Gastroesophageal sphincter (tissue), 4 donors: ENCODE data around the gene TSPAN19. TPM values are rescaled to one million over a fixed set of nuclear protein-coding genes. Genes with fewer than 3 reads are reported as not detected.

Experiments used
- ATAC-seq: fragments of 150-250 bp; one replicate; pipeline ENCODE4 v1.9.1; 2016; ENCODE audit warnings: mild to moderate bottlenecking, moderate library complexity
- H3K27ac ChIP-seq, 4 donors: fragments of 200-600 bp; sonication (generic) in 3 of 4; 1 replicate in 3 of 4; 2 replicates in 1 of 4; pipeline ENCODE4 v1.5.1; 2016 to 2019
- H3K27me3 ChIP-seq: fragments of 200-600 bp; sonication (generic); one replicate; pipeline ENCODE4 v1.5.1; 2019
- H3K36me3 ChIP-seq, 2 donors: fragments of 200-600 bp; sonication (generic); one replicate each; pipeline ENCODE4 v1.5.1; 2019; ENCODE audit warnings: control low read depth in 1 of 2
- H3K4me1 ChIP-seq, 3 donors: fragments of 200-600 bp; sonication (generic); 1 replicate in 2 of 3; 2 replicates in 1 of 3; pipeline ENCODE4 v1.5.1; 2016 to 2019; ENCODE audit warnings: control low read depth in 2 of 3
- H3K4me3 ChIP-seq, 2 donors: fragments of 200-600 bp; sonication (generic); one replicate each; pipeline ENCODE4 v1.5.1; 2019; ENCODE audit warnings: mild to moderate bottlenecking in 1 of 2, moderate library complexity in 1 of 2
- H3K9me3 ChIP-seq, 3 donors: fragments of 200-600 bp; sonication (generic); one replicate each; pipeline ENCODE4 v1.5.1; 2017 to 2019; ENCODE audit warnings: control low read depth in 2 of 3
- EP300 ChIP-seq: sonication (generic); formaldehyde crosslinking; IDR thresholded peaks from one replicate; pipeline ENCODE4 v1.6.1; 2017; ENCODE audit warnings: antibody characterized with exemption, mild to moderate bottlenecking
- POLR2A ChIP-seq, 2 donors: fragments of 450-650 bp; IDR thresholded peaks; one replicate each; pipeline ENCODE4 v1.6.1; 2017; ENCODE audit warnings: antibody characterized with exemption in 2 of 2, mild to moderate bottlenecking in 2 of 2, moderate library complexity in 1 of 2
- POLR2AphosphoS5 ChIP-seq: sonication (generic); formaldehyde crosslinking; IDR thresholded peaks from one replicate; pipeline ENCODE4 v1.6.1; 2017; ENCODE audit warnings: antibody characterized with exemption
- WGBS, 2 donors: methylation state at CpG; one replicate each; pipeline ENCODE4 v1.1.5; 2018; ENCODE audit warnings: low coverage in 1 of 2; 5-methylcytosine and 5-hydroxymethylcytosine counted together
- total RNA-seq, 4 donors: library from RNA; depleted of rRNA; stranded (reverse); fragments of >200 nt; gene quantifications; one replicate each; pipeline ENCODE4 v1.1.0, GENCODE V29; 2016
- TF ChIP-seq, protein P1 (sequence below), 4 experiments: fragments of 200-600 bp in 2 of 4; fragments of 450-650 bp in 2 of 4; sonication (generic) in 1 of 4; IDR thresholded peaks; one replicate each; pipeline ENCODE4 v1.5.1; 2017 to 2019; ENCODE audit warnings: antibody characterized with exemption in 4 of 4, mild to moderate bottlenecking in 2 of 4, moderate library complexity in 2 of 4

TSPAN19 gene
- total RNA-seq, 4 donors from 2014 or later = 0.10 TPM; not detected in 3

- 62 to 79% methylated on average over 2 of the region's 2 CpGs for WGBS, 2 donors
- no peak for ATAC-seq
- TF ChIP-seq EP300 = no peak
- TF ChIP-seq, protein P1, sequence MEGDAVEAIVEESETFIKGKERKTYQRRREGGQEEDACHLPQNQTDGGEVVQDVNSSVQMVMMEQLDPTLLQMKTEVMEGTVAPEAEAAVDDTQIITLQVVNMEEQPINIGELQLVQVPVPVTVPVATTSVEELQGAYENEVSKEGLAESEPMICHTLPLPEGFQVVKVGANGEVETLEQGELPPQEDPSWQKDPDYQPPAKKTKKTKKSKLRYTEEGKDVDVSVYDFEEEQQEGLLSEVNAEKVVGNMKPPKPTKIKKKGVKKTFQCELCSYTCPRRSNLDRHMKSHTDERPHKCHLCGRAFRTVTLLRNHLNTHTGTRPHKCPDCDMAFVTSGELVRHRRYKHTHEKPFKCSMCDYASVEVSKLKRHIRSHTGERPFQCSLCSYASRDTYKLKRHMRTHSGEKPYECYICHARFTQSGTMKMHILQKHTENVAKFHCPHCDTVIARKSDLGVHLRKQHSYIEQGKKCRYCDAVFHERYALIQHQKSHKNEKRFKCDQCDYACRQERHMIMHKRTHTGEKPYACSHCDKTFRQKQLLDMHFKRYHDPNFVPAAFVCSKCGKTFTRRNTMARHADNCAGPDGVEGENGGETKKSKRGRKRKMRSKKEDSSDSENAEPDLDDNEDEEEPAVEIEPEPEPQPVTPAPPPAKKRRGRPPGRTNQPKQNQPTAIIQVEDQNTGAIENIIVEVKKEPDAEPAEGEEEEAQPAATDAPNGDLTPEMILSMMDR (IDR thresholded peaks at IDR 0.05) = no peak
- TF ChIP-seq POLR2AphosphoS5 = no peak
- TF ChIP-seq POLR2A (IDR thresholded peaks at IDR 0.05) = no peak
- Histone ChIP-seq H3K27ac (no peak overlapping the region), H3K9me3 (no peaks in the 10 kb centered on the region), H3K4me3 (no peak overlapping the region), H3K36me3 (no peaks in the 10 kb centered on the region), H3K4me1 (no peaks in the 10 kb centered on the region), H3K27me3 (no peaks in the 10 kb centered on the region)
Observed at GRCh38 chr12:85060916-85061315, 24.8 kb upstream of the TSPAN19 start.

DNA sequence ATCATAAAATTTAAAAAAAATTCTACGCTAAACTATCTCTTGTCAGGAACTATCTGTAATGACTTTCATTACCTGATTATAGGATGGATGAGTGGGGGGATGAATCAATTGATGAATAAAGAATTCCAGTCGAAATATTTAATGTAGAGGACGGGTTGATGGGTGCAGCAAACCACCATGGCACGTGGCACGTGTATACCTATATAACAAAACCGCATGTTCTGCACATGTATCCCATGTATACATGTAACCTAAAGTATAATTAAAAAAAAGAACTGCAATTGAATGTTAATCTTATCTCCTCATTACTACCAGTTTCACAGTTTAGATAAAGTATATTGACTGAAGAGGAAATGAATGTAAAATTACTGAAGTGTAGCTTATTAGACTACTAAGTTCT is 23.5 kb upstream of the TSPAN19 start:
- ATAC-seq = no peak
- H3K9me3 ChIP-seq = no peaks in the 10 kb centered on the region
- H3K4me1 ChIP-seq = no peaks in the 10 kb centered on the region
- no peak overlapping the region for H3K27ac ChIP-seq
- H3K36me3 ChIP-seq = no peaks in the 10 kb centered on the region
- TF ChIP-seq POLR2AphosphoS5 (no peak), POLR2A (IDR thresholded peaks at IDR 0.05) (no peak), EP300 (no peak)
- TF ChIP-seq, protein P1 (IDR thresholded peaks at IDR 0.05) = no peak
- no peaks in the 10 kb centered on the region for H3K27me3 ChIP-seq
- no peak overlapping the region for H3K4me3 ChIP-seq
- 72 to 84% methylated on average over 6 of the region's 6 CpGs for WGBS, 2 donors

DNA sequence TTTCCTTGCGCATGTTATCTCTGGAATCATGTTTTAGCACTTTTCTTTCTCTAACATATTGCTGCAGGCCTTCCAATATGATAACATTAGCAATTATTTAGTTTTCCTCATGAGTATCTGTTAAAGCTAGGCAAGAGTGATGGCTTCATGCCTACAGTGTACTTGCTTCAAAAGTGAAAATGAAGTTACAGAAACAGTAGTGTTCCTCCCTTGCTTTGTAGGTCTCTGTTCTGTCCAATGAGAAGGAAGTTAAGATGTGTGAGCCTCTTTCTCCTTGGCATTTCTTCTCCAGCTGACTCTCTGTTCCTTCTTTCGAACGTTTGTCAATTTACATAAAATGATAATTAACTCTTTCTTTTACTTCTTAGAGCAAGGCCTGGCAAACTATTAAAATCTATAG is 22.3 kb upstream of the TSPAN19 start:
- no peaks in the 10 kb centered on the region for H3K27me3 ChIP-seq
- no peak overlapping the region for H3K4me3 ChIP-seq
- ATAC-seq = no peak
- no peak overlapping the region for H3K27ac ChIP-seq
- H3K4me1 ChIP-seq = no peaks in the 10 kb centered on the region
- no peaks in the 10 kb centered on the region for H3K9me3 ChIP-seq
- 46 to 49% methylated on average over 3 of the region's 3 CpGs for WGBS, 2 donors
- no peaks in the 10 kb centered on the region for H3K36me3 ChIP-seq
- TF ChIP-seq POLR2A (IDR thresholded peaks at IDR 0.05) (no peak), EP300 (no peak), POLR2AphosphoS5 (no peak)
- TF ChIP-seq, protein P1 (IDR thresholded peaks at IDR 0.05) = no peak

GRCh38 chr12:85057370-85057963 is 21.4 kb upstream of the TSPAN19 start:
- no peak for ATAC-seq
- Histone ChIP-seq H3K27me3 (no peaks in the 10 kb centered on the region), H3K4me3 (no peak overlapping the region), H3K4me1 (no peaks in the 10 kb centered on the region), H3K9me3 (no peaks in the 10 kb centered on the region), H3K27ac (no peak overlapping the region), H3K36me3 (no peaks in the 10 kb centered on the region)
- no peak for TF ChIP-seq POLR2A (IDR thresholded peaks at IDR 0.05)
- no peak for TF ChIP-seq POLR2AphosphoS5
- TF ChIP-seq, protein P1 (IDR thresholded peaks at IDR 0.05) = peak; percentile 33 to 75 (median 50)
- TF ChIP-seq EP300 = no peak
- WGBS, 2 donors = 43 to 58% methylated on average over 2 of the region's 2 CpGs

GRCh38 chr12:85043829-85044228 is 7.8 kb upstream of the TSPAN19 start:
- TF ChIP-seq, protein P1 (IDR thresholded peaks at IDR 0.05) = no peak
- TF ChIP-seq POLR2AphosphoS5 (no peak), EP300 (no peak), POLR2A (IDR thresholded peaks at IDR 0.05) (no peak)
- Histone ChIP-seq H3K9me3 (no peaks in the 10 kb centered on the region), H3K36me3 (no peaks in the 10 kb centered on the region), H3K4me3 (no peak overlapping the region), H3K27me3 (peaks cover 4% of the 10 kb centered on the region), H3K4me1 (no peaks in the 10 kb centered on the region), H3K27ac (no peak overlapping the region)
- no peak for ATAC-seq
